Measurements from ENCODE around the gene DNM1.
A peak's percentile ranks its signal among the peaks of the same experiment; 100 is the strongest.

Gene DNM1

GRCh38 chr9:128253140-128253990 lies 50.2 kb downstream of the DNM1 start:
- H2BK15ac ChIP-seq (replicated peaks; ENCODE audit: low read depth) = no peak overlapping the region
- peaks cover 5% of the 10 kb centered on the region for H3K79me1 ChIP-seq (ENCODE audit: low read length)
- H3K18ac ChIP-seq (ENCODE audit: low read length) = no peak overlapping the region
- no peak overlapping the region for H2BK5ac ChIP-seq (ENCODE audit: low read length)
- H3K4me2 ChIP-seq (ENCODE audit: low read length) = no peak overlapping the region
- H2BK120ac ChIP-seq (ENCODE audit: low read depth, low read length) = no peak overlapping the region
- H3K4me3 ChIP-seq (ENCODE audit: low read length) = no peak overlapping the region
- peaks cover 3% of the 10 kb centered on the region for H3K36me3 ChIP-seq (ENCODE audit: control insufficient read depth, insufficient read depth, low read length)
- no peak overlapping the region for H3K27ac ChIP-seq (ENCODE audit: low read depth, low read length)
- no peak for DNase-seq
- H3K56ac ChIP-seq (ENCODE audit: low read length) = no peak overlapping the region
- no peak overlapping the region for H3K9ac ChIP-seq (ENCODE audit: low read length)
- H3K4me1 ChIP-seq (ENCODE audit: control insufficient read depth, low read depth, low read length) = peaks cover 3% of the 10 kb centered on the region
- H3K27me3 ChIP-seq (ENCODE audit: insufficient read depth, low read length, poor library complexity) = no peaks in the 10 kb centered on the region
- no peak overlapping the region for H3K23ac ChIP-seq (ENCODE audit: low read length)
- H4K8ac ChIP-seq (ENCODE audit: low read depth, low read length) = no peak overlapping the region
- no CpG with 5 or more reads among the region's 31 CpGs for whole genome bisulfite sequencing (ENCODE audit: extremely low coverage, insufficient coverage, low lambda C conversion rate)
- no peaks in the 10 kb centered on the region for H3K79me2 ChIP-seq (ENCODE audit: control insufficient read depth, insufficient read depth, low read length)
- H3K4ac ChIP-seq (ENCODE audit: low read depth, low read length) = no peak overlapping the region
- no peak overlapping the region for H4K5ac ChIP-seq (ENCODE audit: low read length)
- no peak overlapping the region for H2AK5ac ChIP-seq (ENCODE audit: low read length)

GRCh38 chr9:128253991-128254346 lies 50.8 kb downstream of the DNM1 start:
- Histone ChIP-seq H3K23ac (ENCODE audit: low read length) (no peak overlapping the region), H3K27me3 (ENCODE audit: insufficient read depth, low read length, poor library complexity) (no peaks in the 10 kb centered on the region), H3K4ac (ENCODE audit: low read depth, low read length) (no peak overlapping the region), H2BK5ac (ENCODE audit: low read length) (no peak overlapping the region), H3K9ac (ENCODE audit: low read length) (no peak overlapping the region), H3K18ac (ENCODE audit: low read length) (no peak overlapping the region), H3K79me1 (ENCODE audit: low read length) (peaks cover 5% of the 10 kb centered on the region), H2AK5ac (ENCODE audit: low read length) (no peak overlapping the region), H3K4me2 (ENCODE audit: low read length) (no peak overlapping the region), H2BK120ac (ENCODE audit: low read depth, low read length) (no peak overlapping the region), H3K36me3 (ENCODE audit: control insufficient read depth, insufficient read depth, low read length) (peaks cover 3% of the 10 kb centered on the region), H3K79me2 (ENCODE audit: control insufficient read depth, insufficient read depth, low read length) (no peaks in the 10 kb centered on the region), H4K5ac (ENCODE audit: low read length) (no peak overlapping the region), H3K4me1 (ENCODE audit: control insufficient read depth, low read depth, low read length) (peaks cover 3% of the 10 kb centered on the region), H3K4me3 (ENCODE audit: low read length) (no peak overlapping the region), H3K56ac (ENCODE audit: low read length) (no peak overlapping the region), H2BK15ac (replicated peaks; ENCODE audit: low read depth) (no peak overlapping the region), H3K27ac (ENCODE audit: low read depth, low read length) (no peak overlapping the region), H4K8ac (ENCODE audit: low read depth, low read length) (no peak overlapping the region)
- WGBS (ENCODE audit: extremely low coverage, insufficient coverage, low lambda C conversion rate) = no CpG with 5 or more reads among the region's 7 CpGs
- DNase-seq = no peak

- H3K36me3 ChIP-seq (ENCODE audit: control insufficient read depth, insufficient read depth, low read length) = peaks cover 3% of the 10 kb centered on the region
- H3K4ac ChIP-seq (ENCODE audit: low read depth, low read length) = no peak overlapping the region
- DNase-seq = no peak
- no peak overlapping the region for H2AK5ac ChIP-seq (ENCODE audit: low read length)
- no peaks in the 10 kb centered on the region for H3K79me2 ChIP-seq (ENCODE audit: control insufficient read depth, insufficient read depth, low read length)
- no peak overlapping the region for H4K5ac ChIP-seq (ENCODE audit: low read length)
- no peak overlapping the region for H3K23ac ChIP-seq (ENCODE audit: low read length)
- no peak overlapping the region for H3K27ac ChIP-seq (ENCODE audit: low read depth, low read length)
- peaks cover 5% of the 10 kb centered on the region for H3K79me1 ChIP-seq (ENCODE audit: low read length)
- no peak overlapping the region for H2BK15ac ChIP-seq (replicated peaks; ENCODE audit: low read depth)
- no peak overlapping the region for H3K56ac ChIP-seq (ENCODE audit: low read length)
- H3K4me1 ChIP-seq (ENCODE audit: control insufficient read depth, low read depth, low read length) = peaks cover 3% of the 10 kb centered on the region
- no peak overlapping the region for H3K4me3 ChIP-seq (ENCODE audit: low read length)
- no peak overlapping the region for H3K18ac ChIP-seq (ENCODE audit: low read length)
- no peak overlapping the region for H3K4me2 ChIP-seq (ENCODE audit: low read length)
- H4K8ac ChIP-seq (ENCODE audit: low read depth, low read length) = no peak overlapping the region
- no peak overlapping the region for H2BK5ac ChIP-seq (ENCODE audit: low read length)
- H3K9ac ChIP-seq (ENCODE audit: low read length) = no peak overlapping the region
- no peaks in the 10 kb centered on the region for H3K27me3 ChIP-seq (ENCODE audit: insufficient read depth, low read length, poor library complexity)
- WGBS (ENCODE audit: extremely low coverage, insufficient coverage, low lambda C conversion rate) = no CpG with 5 or more reads among the region's 20 CpGs
- H2BK120ac ChIP-seq (ENCODE audit: low read depth, low read length) = no peak overlapping the region
Observed at GRCh38 chr9:128254362-128254761, 51.2 kb downstream of the DNM1 start.

- H3K4ac ChIP-seq (ENCODE audit: low read depth, low read length) = no peak overlapping the region
- H3K4me3 ChIP-seq (ENCODE audit: low read length) = no peak overlapping the region
- H2BK120ac ChIP-seq (ENCODE audit: low read depth, low read length) = no peak overlapping the region
- no peak overlapping the region for H4K5ac ChIP-seq (ENCODE audit: low read length)
- no CpG with 5 or more reads among the region's 18 CpGs for WGBS (ENCODE audit: extremely low coverage, insufficient coverage, low lambda C conversion rate)
- no peak overlapping the region for H3K23ac ChIP-seq (ENCODE audit: low read length)
- H3K36me3 ChIP-seq (ENCODE audit: control insufficient read depth, insufficient read depth, low read length) = peaks cover 3% of the 10 kb centered on the region
- DNase-seq = peak; percentile 81
- H3K9ac ChIP-seq (ENCODE audit: low read length) = no peak overlapping the region
- no peak overlapping the region for H2AK5ac ChIP-seq (ENCODE audit: low read length)
- H3K4me2 ChIP-seq (ENCODE audit: low read length) = no peak overlapping the region
- no peak overlapping the region for H4K8ac ChIP-seq (ENCODE audit: low read depth, low read length)
- no peak overlapping the region for H3K27ac ChIP-seq (ENCODE audit: low read depth, low read length)
- H2BK5ac ChIP-seq (ENCODE audit: low read length) = no peak overlapping the region
- H3K4me1 ChIP-seq (ENCODE audit: control insufficient read depth, low read depth, low read length) = peaks cover 3% of the 10 kb centered on the region
- no peaks in the 10 kb centered on the region for H3K79me2 ChIP-seq (ENCODE audit: control insufficient read depth, insufficient read depth, low read length)
- peaks cover 5% of the 10 kb centered on the region for H3K79me1 ChIP-seq (ENCODE audit: low read length)
- H3K18ac ChIP-seq (ENCODE audit: low read length) = no peak overlapping the region
- no peak overlapping the region for H2BK15ac ChIP-seq (replicated peaks; ENCODE audit: low read depth)
- H3K56ac ChIP-seq (ENCODE audit: low read length) = no peak overlapping the region
- H3K27me3 ChIP-seq (ENCODE audit: insufficient read depth, low read length, poor library complexity) = no peaks in the 10 kb centered on the region
Observed at GRCh38 chr9:128254855-128255759, 51.9 kb downstream of the DNM1 start.

DNA sequence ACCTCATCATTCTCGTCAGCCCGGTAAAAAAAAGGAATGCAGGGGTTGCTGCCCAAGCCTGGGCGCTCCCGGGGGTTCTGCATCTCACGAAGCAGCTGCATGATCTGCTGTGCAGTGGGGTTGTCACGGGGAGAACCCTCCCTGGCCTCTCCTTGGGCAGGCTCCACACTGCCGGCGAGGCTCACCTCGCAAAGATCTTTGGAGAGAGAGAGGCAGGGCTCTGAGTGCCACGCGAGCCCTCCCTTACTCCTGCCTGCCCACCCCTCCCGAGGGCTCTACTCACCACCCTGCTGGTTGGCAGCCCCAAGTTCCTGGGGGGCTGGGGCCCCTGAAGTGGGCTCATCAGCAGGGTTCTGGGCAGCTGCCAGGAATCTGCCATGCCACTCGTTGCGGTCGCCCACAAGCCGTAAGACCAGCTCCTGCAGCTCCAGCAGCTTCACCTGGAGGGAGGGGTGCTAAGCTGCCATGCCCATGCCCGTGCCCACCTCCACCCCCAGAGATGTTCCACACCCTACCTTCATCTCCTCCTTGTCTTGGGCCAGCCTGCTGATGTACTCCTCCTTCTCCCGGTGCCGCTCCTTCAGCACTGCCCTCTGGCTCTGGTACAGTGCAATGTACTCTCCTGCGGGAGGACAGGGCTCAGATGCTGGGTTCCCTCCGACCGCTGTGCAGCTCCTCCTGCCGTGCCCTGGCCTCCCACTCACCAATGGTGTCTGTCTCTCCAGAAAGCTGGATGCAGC lies 54.1 kb downstream of the DNM1 start:
- Histone ChIP-seq H3K79me2 (ENCODE audit: control insufficient read depth, insufficient read depth, low read length) (no peaks in the 10 kb centered on the region), H2BK15ac (replicated peaks; ENCODE audit: low read depth) (no peak overlapping the region), H3K27me3 (ENCODE audit: insufficient read depth, low read length, poor library complexity) (no peaks in the 10 kb centered on the region), H2AK5ac (ENCODE audit: low read length) (no peak overlapping the region), H3K56ac (ENCODE audit: low read length) (no peak overlapping the region), H3K27ac (ENCODE audit: low read depth, low read length) (no peak overlapping the region), H2BK120ac (ENCODE audit: low read depth, low read length) (no peak overlapping the region), H3K18ac (ENCODE audit: low read length) (no peak overlapping the region), H3K4me3 (ENCODE audit: low read length) (no peak overlapping the region), H2BK5ac (ENCODE audit: low read length) (no peak overlapping the region), H4K5ac (ENCODE audit: low read length) (no peak overlapping the region), H3K4me1 (ENCODE audit: control insufficient read depth, low read depth, low read length) (no peaks in the 10 kb centered on the region), H3K9ac (ENCODE audit: low read length) (no peak overlapping the region), H4K8ac (ENCODE audit: low read depth, low read length) (no peak overlapping the region), H3K23ac (ENCODE audit: low read length) (no peak overlapping the region), H3K4me2 (ENCODE audit: low read length) (no peak overlapping the region), H3K4ac (ENCODE audit: low read depth, low read length) (no peak overlapping the region), H3K79me1 (ENCODE audit: low read length) (peaks cover 2% of the 10 kb centered on the region), H3K36me3 (ENCODE audit: control insufficient read depth, insufficient read depth, low read length) (peaks cover 3% of the 10 kb centered on the region)
- WGBS (ENCODE audit: extremely low coverage, insufficient coverage, low lambda C conversion rate) = no CpG with 5 or more reads among the region's 23 CpGs
- no peak for DNase-seq

Measured in mesendoderm (in vitro differentiated cells).